B cell (primary cell): ENCODE data around the gene POLR2J2. TPM values are rescaled to one million over a fixed set of nuclear protein-coding genes. Genes with fewer than 3 reads are reported as not detected.
"Not testable (repeated sequence)": the region's sequence is repeated elsewhere in the genome, so short reads cannot be mapped to it uniquely, and the experiment has no call there.

Experiments
- ATAC-seq: fragments of 200-7000 bp; cut with Tn5 transposase; one replicate; pipeline ENCODE4 v1.10.0; 2021; ENCODE audit warnings: low read depth, mild to moderate bottlenecking, moderate number of reproducible peaks, moderate library complexity
- CTCF ChIA-PET: fragments of 350-600 bp; sonication (Branson Sonifier 250); formaldehyde crosslinking; loops from one replicate; lab custom pipeline; 2021; ENCODE audit warnings: antibody characterized with exemption, inconsistent platforms; lab: Charles Lee
- POLR2A ChIA-PET: fragments of 350-600 bp; sonication (Branson Sonifier 250); formaldehyde crosslinking; loops from one replicate; lab custom pipeline; 2021; ENCODE audit warnings: antibody characterized with exemption; lab: Charles Lee
- DNase-seq: peaks from one replicate; pipeline ENCODE4 v3.0.0; 2013
- H2AFZ ChIP-seq: 2 replicates; pipeline ENCODE4 v1.6.1; 2012; ENCODE audit warnings: mild to moderate bottlenecking, low read depth, low read length; ENCODE audit not compliant: insufficient read depth, poor library complexity, severe bottlenecking
- H3K27ac ChIP-seq, 2 donors: 1 replicate in 1 of 2; 2 replicates in 1 of 2; pipeline ENCODE4 v1.5.1; 2012 to 2013; ENCODE audit warnings: low read length in 2 of 2, mild to moderate bottlenecking in 2 of 2, moderate library complexity in 1 of 2
- H3K27me3 ChIP-seq, 4 experiments: fragments of 200-600 bp in 1 of 4; sonication (generic) in 1 of 4; replicated peaks in 1 of 4; 1 replicate in 2 of 4; 2 replicates in 2 of 4; pipeline versions ENCODE4 v1.6.1 to v1.7.0; 2013 to 2016; ENCODE audit warnings: low read length in 3 of 4, mild to moderate bottlenecking in 2 of 4, mixed read lengths in 1 of 4, moderate library complexity in 1 of 4; ENCODE audit not compliant: insufficient read depth in 4 of 4, control insufficient read depth in 3 of 4; ENCODE audit errors: control extremely low read depth in 1 of 4
- H3K36me3 ChIP-seq, 2 experiments: replicated peaks in 1 of 2; 1 replicate in 1 of 2; 2 replicates in 1 of 2; pipeline versions ENCODE4 v1.6.1 to v1.7.1; 2013; ENCODE audit warnings: low read length in 1 of 2; ENCODE audit not compliant: insufficient read depth in 2 of 2, control insufficient read depth in 1 of 2; ENCODE audit errors: control extremely low read depth in 1 of 2, extremely low read depth in 1 of 2
- H3K4me1 ChIP-seq, 2 donors: fragments of 200-600 bp in 1 of 2; sonication (generic) in 1 of 2; 1 replicate in 1 of 2; 2 replicates in 1 of 2; pipeline versions ENCODE4 v1.5.1 to v1.6.1; 2013 to 2017; ENCODE audit warnings: low read length in 2 of 2; ENCODE audit not compliant: control insufficient read depth in 2 of 2, insufficient read depth in 2 of 2
- H3K4me2 ChIP-seq: replicated peaks from 2 replicates; pipeline ENCODE3; 2012; ENCODE audit warnings: mild to moderate bottlenecking, low read depth, low read length; ENCODE audit not compliant: poor library complexity, severe bottlenecking
- H3K4me3 ChIP-seq, 5 experiments: fragments of 200-600 bp in 1 of 5; sonication (generic) in 1 of 5; 1 replicate in 3 of 5; 2 replicates in 2 of 5; pipeline versions ENCODE4 v1.5.1 to v1.7.0; 2011 to 2016; ENCODE audit warnings: low read length in 4 of 5, mild to moderate bottlenecking in 4 of 5, low read depth in 2 of 5, control low read depth in 1 of 5, moderate library complexity in 1 of 5; ENCODE audit not compliant: insufficient read depth in 1 of 5; ENCODE audit errors: control extremely low read depth in 1 of 5, extremely low read depth in 1 of 5
- H3K79me2 ChIP-seq: fragments of 200-600 bp; sonication (generic); one replicate; pipeline ENCODE4 v1.6.0; 2016; ENCODE audit warnings: low read length; ENCODE audit not compliant: control insufficient read depth, insufficient read depth
- H3K9ac ChIP-seq: fragments of 200-600 bp; sonication (generic); 2 replicates; pipeline ENCODE4 v1.6.1; 2017; ENCODE audit warnings: mild to moderate bottlenecking, low read length, moderate library complexity
- H3K9me3 ChIP-seq, 3 donors: one replicate each; pipeline versions ENCODE4 v1.6.1 to v1.7.1; 2013; ENCODE audit warnings: low read length in 2 of 3; ENCODE audit not compliant: control insufficient read depth in 2 of 3, insufficient read depth in 1 of 3; ENCODE audit errors: control extremely low read depth in 1 of 3
- H4K20me1 ChIP-seq: 2 replicates; pipeline ENCODE4 v1.6.0; 2012; ENCODE audit warnings: mild to moderate bottlenecking, low read length; ENCODE audit not compliant: insufficient read depth, control insufficient read depth, poor library complexity, severe bottlenecking
- H3K27ac Mint-ChIP-seq: one replicate; pipeline ENCODE4 v1.8.0; 2021; ENCODE audit warnings: mixed read lengths
- H3K27me3 Mint-ChIP-seq: one replicate; pipeline ENCODE4 v1.8.0; 2021; ENCODE audit warnings: mixed read lengths
- H3K4me1 Mint-ChIP-seq: one replicate; pipeline ENCODE4 v1.8.0; 2021; ENCODE audit warnings: mixed read lengths
- H3K4me3 Mint-ChIP-seq: one replicate; pipeline ENCODE4 v1.8.0; 2021; ENCODE audit warnings: mixed read lengths
- H3K9me3 Mint-ChIP-seq: one replicate; pipeline ENCODE4 v1.8.0; 2022; ENCODE audit warnings: mixed read lengths; ENCODE audit not compliant: insufficient read depth
- WGBS: methylation state at CpG from one replicate; pipeline ENCODE4 v1.1.5; 2013; ENCODE audit warnings: missing lambda C conversion rate; ENCODE audit not compliant: insufficient coverage; 5-methylcytosine and 5-hydroxymethylcytosine counted together
- intact Hi-C: fragments of 100-400 bp; cut with micrococcal nuclease; formaldehyde crosslinking; loops from one replicate; pipeline ENCODE4 v1.10.0; 2022
- polyA plus RNA-seq: library from polyadenylated mRNA; depleted of rRNA; stranded (reverse); fragments of >200 nt; gene quantifications from 2 replicates; pipeline ENCODE4 v1.2.3, GENCODE V29; 2012
- total RNA-seq, 2 donors: library from RNA; stranded (reverse); fragments of 120-200 nt in 1 of 2; gene quantifications; 1 replicate in 1 of 2; 2 replicates in 1 of 2; pipeline versions ENCODE4 v1.2.3 to v1.2.4, GENCODE V29; 2013 to 2022

The POLR2J2 gene
- total and polyA plus RNA-seq, 2 donors (not counting 1 experiment from before 2014, with no cell fraction given) = 9.6 to 53.0 TPM

DNA sequence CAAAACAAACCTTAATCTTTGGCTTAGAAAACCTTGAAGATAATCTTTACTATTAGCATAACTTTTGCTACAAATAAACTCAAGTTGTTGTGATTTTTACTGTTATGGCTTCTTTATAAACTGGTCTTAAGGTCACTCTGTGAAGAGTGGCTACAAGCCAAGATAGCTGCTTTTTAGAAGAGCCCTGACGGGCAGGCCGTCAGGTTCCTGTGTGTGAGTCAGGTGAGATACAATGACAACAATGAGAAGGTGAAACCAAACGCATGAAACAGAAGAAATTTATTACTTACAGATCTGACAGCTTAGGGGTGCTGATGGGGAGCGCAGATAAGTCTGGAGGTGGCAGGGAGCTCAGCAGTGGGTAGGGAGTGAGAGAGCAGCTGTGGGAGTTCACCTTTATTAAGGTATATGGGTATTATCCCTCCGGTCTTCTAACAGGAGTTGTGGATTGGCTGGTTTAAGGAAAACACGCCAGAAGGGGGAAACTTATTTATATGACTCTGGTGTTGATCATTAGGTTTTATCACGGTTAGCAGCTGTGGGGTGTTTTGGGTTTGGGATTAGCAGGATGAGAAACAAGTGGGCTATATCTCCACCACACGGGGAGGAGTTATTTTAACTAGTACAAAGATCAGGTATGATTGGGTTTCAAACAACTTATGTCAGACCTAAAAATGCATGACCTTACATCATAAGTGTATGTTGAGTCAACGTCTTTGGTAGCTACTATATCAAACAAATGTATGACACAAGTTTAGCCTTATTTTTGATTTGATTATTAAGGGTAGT, 27.7 kb upstream of the POLR2J2 start:
- H3K27me3 Mint-ChIP-seq, H3K36me3 ChIP-seq, H3K27ac Mint-ChIP-seq, DNase-seq, H3K4me3 ChIP-seq, H2AFZ ChIP-seq, POLR2A ChIA-PET, H3K27me3 ChIP-seq, H3K4me2 ChIP-seq, H3K27ac ChIP-seq, intact Hi-C loops, H3K9me3 Mint-ChIP-seq, H3K79me2 ChIP-seq, CTCF ChIA-PET, H4K20me1 ChIP-seq, H3K9me3 ChIP-seq, ATAC-seq, H3K4me3 Mint-ChIP-seq, H3K4me1 Mint-ChIP-seq, H3K4me1 ChIP-seq, H3K9ac ChIP-seq: not testable (repeated sequence)
- WGBS = 84% methylated on average over 5 of the region's 9 CpGs

DNA sequence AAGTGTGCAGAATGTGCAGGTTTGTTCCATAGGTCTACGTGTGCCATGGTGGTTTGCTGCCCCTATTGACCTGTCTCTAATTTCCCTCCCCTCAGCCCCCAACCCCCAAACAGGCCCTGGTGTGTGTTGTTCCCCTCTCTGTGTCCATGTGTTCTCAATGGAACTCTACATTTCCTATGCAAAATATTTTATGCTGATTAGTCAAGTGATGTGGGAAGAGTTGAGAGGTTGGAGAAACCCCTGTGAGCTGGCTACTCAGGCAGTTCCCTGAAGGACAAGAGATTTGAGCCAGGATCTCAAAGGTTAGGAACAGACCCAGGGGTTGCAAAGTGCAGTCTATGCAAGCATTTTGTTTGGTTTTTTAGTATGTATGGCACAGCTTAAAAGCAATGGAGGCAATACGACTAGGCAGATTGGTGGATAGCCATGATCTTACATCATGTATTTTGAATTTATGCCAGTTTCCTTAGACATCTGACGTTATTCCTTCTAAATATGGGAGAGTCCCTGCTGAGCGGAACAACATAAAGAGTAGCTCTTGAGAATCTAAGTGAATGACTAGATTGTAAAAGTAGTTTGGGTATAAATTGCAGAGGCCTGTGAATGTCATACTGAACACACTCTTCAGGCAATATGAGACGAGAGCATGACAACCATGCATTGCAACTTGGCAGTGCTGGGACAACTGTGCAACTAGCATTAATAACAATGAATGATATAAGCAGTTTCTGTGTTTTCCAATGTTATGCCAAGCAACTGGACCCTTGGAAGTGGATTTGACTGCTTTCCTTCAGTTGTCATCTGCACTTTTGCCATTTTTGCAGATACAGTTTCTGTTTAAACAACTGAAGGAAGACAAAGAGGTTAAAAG, 26.4 kb upstream of the POLR2J2 start:
- H3K9ac ChIP-seq, H3K27ac ChIP-seq, H4K20me1 ChIP-seq, POLR2A ChIA-PET, DNase-seq, H3K9me3 ChIP-seq, ATAC-seq, H3K9me3 Mint-ChIP-seq, H3K4me1 ChIP-seq, H3K36me3 ChIP-seq, H3K27ac Mint-ChIP-seq, H3K4me3 ChIP-seq, H3K27me3 ChIP-seq, H2AFZ ChIP-seq, H3K79me2 ChIP-seq, H3K27me3 Mint-ChIP-seq, H3K4me1 Mint-ChIP-seq, H3K4me2 ChIP-seq, intact Hi-C loops, H3K4me3 Mint-ChIP-seq: not testable (repeated sequence)
- no CpG with 5 or more reads among the region's 5 CpGs for WGBS
- CTCF ChIA-PET = interaction anchor here (0.6 kb wide), 1 partner anchor 364 kb away, joined by 4 read pairs; no protein-coding TSS in a partner anchor

DNA sequence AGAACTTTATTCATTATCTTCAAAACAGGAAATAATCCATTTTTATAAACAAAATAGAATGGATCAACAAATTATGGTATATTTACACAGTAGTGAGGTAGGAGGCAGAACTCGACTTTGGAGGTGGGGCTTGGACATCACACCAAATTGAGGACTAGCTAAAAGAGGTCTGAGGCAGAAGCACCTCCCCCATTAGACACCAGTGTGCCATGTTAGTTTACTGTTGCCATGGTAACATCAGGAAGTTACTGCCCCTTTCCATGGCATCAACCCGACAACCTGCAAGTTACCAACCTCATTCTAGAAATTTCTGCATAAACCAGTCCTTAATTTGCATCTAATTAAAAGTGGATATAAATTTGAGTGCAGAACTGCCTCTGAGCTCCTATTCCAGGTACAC, 24.5 kb upstream of the POLR2J2 start:
- H3K9ac ChIP-seq, H3K27ac Mint-ChIP-seq: not testable (repeated sequence)

More for the DNA sequence above, 24.5 kb upstream of the POLR2J2 start:
- H3K9me3 Mint-ChIP-seq, POLR2A ChIA-PET, H4K20me1 ChIP-seq, H3K4me3 Mint-ChIP-seq, H3K27ac ChIP-seq, H3K36me3 ChIP-seq, H3K9me3 ChIP-seq, ATAC-seq, H3K4me3 ChIP-seq, intact Hi-C loops, H3K27me3 Mint-ChIP-seq, DNase-seq, H3K4me1 ChIP-seq, H3K27me3 ChIP-seq, CTCF ChIA-PET, H3K4me1 Mint-ChIP-seq, H3K4me2 ChIP-seq, H3K79me2 ChIP-seq, H2AFZ ChIP-seq: not testable (repeated sequence)
- WGBS = no CpG with 5 or more reads among the region's 2 CpGs
